Esophagus (tissue), 2 donors: ENCODE results near the gene ABHD16A. TPM values are rescaled to one million over a fixed set of nuclear protein-coding genes. Genes with fewer than 3 reads are reported as not detected.

ENCODE experiments used
- H3K27ac ChIP-seq, 2 donors: one replicate each; pipeline ENCODE4 v1.5.1; 2013; ENCODE audit warnings: low read depth in 2 of 2, mild to moderate bottlenecking in 2 of 2, inconsistent platforms in 1 of 2, low read length in 1 of 2, moderate library complexity in 1 of 2
- H3K27me3 ChIP-seq, 2 donors: one replicate each; pipeline ENCODE4 v1.6.1; 2013; ENCODE audit warnings: low read length in 2 of 2, control low read depth in 1 of 2, mild to moderate bottlenecking in 1 of 2; ENCODE audit not compliant: insufficient read depth in 2 of 2, control insufficient read depth in 1 of 2
- H3K36me3 ChIP-seq, 2 donors: one replicate each; pipeline ENCODE4 v1.6.1; 2013; ENCODE audit warnings: low read length in 1 of 2; ENCODE audit not compliant: control insufficient read depth in 2 of 2, insufficient read depth in 2 of 2
- H3K4me1 ChIP-seq, 2 donors: one replicate each; pipeline ENCODE4 v1.6.1; 2013; ENCODE audit warnings: low read length in 1 of 2; ENCODE audit not compliant: control insufficient read depth in 2 of 2, insufficient read depth in 2 of 2
- H3K4me3 ChIP-seq, 2 donors: one replicate each; pipeline ENCODE4 v1.5.1; 2013; ENCODE audit warnings: low read length in 2 of 2, mild to moderate bottlenecking in 2 of 2, low read depth in 1 of 2, moderate library complexity in 1 of 2
- H3K9me3 ChIP-seq, 2 donors: one replicate each; pipeline ENCODE4 v1.6.1; 2013; ENCODE audit warnings: mild to moderate bottlenecking in 2 of 2, low read depth in 1 of 2, low read length in 1 of 2, moderate library complexity in 1 of 2; ENCODE audit not compliant: control insufficient read depth in 2 of 2, insufficient read depth in 1 of 2
- WGBS, 2 donors: extraction: QIAGEN DNeasy Blood & Tissue Kit; methylation state at CpG; one replicate each; pipeline ENCODE4 v1.1.7; 2013; 5-methylcytosine and 5-hydroxymethylcytosine counted together
- polyA plus RNA-seq, 2 donors: library from polyadenylated mRNA; stranded (reverse); fragments of 200-250 nt; gene quantifications; one replicate each; pipeline ENCODE4 v1.2.3, GENCODE V29; 2013
- donor health status: healthy with polysubstance abuse.
- donor health status: Bipolar disorder and iron deficiency.

The ABHD16A gene
- polyA plus RNA-seq, 2 donors: 30.0 to 40.1 TPM

DNA sequence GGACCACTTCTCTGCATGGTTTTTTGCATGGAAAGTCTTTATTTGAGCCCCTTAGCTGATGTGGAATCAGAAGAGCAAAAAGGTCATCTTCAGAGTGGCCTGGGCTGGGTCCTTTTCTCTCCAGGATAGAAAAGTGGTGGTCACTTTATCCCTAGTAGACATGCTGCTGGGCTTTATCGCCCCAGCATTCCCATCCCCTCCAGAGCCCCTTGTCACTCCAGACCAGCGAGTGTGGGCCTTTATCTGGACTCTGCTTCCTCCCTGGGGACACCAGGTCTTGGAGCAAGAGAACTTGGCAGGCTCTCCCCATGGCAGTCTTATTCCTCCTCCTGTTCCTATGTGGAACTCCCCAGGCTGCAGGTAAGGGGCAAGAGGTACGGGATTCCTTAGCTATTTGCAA is 3.5 kb upstream of the ABHD16A start, which contains the start of gene LY6G6F:
TSS of gene LY6G6F (plus strand) at position 268 of the 400 bp plus-strand sequence. CDS start at position 309, 41 bp downstream.
- H3K27ac ChIP-seq: no peak within 1 kb of the TSS
- WGBS, 2 donors: 60 to 62% methylated on average over 3 of the region's 3 CpGs

GRCh38 chr6:31705931-31706330 is 2.8 kb upstream of the ABHD16A start:
- peaks cover 6 to 7% of the 10 kb centered on the region in 2 donors for H3K4me1 ChIP-seq
- H3K9me3 ChIP-seq: no peaks in the 10 kb centered on the region
- no peak overlapping the region for H3K4me3 ChIP-seq
- H3K27ac ChIP-seq: no peak overlapping the region
- peaks cover 0 to under 1% of the 10 kb centered on the region in 2 donors for H3K36me3 ChIP-seq
- WGBS, 2 donors: 88 to 89% methylated on average over 6 of the region's 6 CpGs
- no peaks in the 10 kb centered on the region for H3K27me3 ChIP-seq

More for the DNA sequence above, 3.5 kb upstream of the ABHD16A start, which contains the start of gene LY6G6F:
- no peak within 1 kb of the TSS for H3K4me3 ChIP-seq
- H3K27me3 ChIP-seq: no peaks in the 10 kb centered on the region
- peaks cover 5 to 7% of the 10 kb centered on the region in 2 donors for H3K4me1 ChIP-seq
- no peaks in the 10 kb centered on the region for H3K36me3 ChIP-seq
- no peaks in the 10 kb centered on the region for H3K9me3 ChIP-seq

DNA sequence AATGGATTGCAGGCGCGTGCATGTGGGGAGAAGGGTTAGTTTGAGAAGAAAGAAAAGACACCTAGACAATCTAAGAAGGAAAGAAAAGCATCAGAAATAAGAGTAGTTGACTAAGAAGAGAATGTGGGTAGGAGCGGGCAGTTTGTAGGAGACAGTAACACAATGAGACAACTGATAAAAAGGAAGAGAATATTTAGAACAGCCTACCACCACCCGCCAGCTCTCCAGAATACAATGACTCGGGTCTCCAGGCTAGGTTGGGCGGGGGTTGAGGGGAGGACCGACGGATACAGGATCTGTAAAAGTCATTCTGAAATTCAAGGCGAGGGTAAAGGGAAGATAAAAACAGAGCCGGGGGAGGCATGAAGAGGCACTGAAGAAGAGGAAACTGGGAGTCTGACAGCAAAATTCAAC is 712 bp downstream of the ABHD16A start:
- WGBS, 2 donors: 0 to 1% methylated on average over 10 of the region's 10 CpGs
- Histone ChIP-seq H3K27ac (peak overlapping the region; percentile 100), H3K27me3 (no peaks in the 10 kb centered on the region), H3K36me3 (peaks cover 0 to 7% of the 10 kb centered on the region in 2 donors), H3K9me3 (no peaks in the 10 kb centered on the region), H3K4me3 (peak overlapping the region; percentile 84 to 93), H3K4me1 (peaks cover 6 to 7% of the 10 kb centered on the region in 2 donors)

DNA sequence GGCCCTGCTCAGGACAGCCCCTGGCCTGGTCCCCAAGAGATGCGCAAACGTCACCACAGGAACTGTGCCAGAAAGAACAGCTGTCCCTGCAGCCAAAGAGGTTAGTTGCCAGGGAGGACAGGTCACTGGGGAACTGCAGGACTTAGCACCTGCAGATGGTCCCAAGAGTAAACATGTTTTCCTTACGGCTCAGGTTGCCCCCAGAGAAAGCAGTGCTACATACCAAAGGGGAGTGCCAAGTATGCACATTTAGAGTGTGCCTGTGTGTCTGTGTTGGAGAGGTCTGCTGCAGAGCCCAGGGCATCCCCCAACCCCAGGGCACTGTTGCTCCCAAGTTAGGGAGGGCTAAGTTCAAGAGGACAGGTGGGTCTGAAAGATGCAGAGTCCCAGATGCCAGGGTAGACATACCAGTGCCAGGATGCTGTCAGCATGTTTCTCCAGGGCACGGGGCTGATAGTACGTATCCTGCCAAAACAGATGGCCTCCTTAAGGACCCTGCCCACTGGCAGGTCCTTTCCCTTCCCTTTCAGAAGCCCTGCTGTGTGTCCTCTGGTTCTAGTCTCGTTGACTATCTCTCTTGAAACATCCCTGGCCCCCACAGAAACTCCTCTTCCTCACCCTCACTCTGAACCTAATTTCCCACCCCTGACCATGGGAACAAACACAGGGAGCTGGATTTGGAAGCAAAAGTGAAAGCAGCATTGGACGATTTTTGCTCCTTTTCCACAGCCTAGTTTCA is 1.3 kb downstream of the ABHD16A start:
- peak overlapping the region; percentile 43 to 100 for H3K27ac ChIP-seq
- H3K9me3 ChIP-seq: no peaks in the 10 kb centered on the region

GRCh38 chr6:31700740-31701401 is 2.3 kb downstream of the ABHD16A start:
- Histone ChIP-seq H3K9me3 (no peaks in the 10 kb centered on the region), H3K27ac (no peak overlapping the region), H3K27me3 (no peaks in the 10 kb centered on the region), H3K4me1 (peaks cover 6 to 7% of the 10 kb centered on the region in 2 donors), H3K4me3 (no peak overlapping the region), H3K36me3 (peaks cover 3 to 13% of the 10 kb centered on the region in 2 donors)
- 81 to 85% methylated on average over 5 of the region's 5 CpGs for WGBS, 2 donors

More for the DNA sequence above, 1.3 kb downstream of the ABHD16A start:
- WGBS, 2 donors: 22 to 24% methylated on average over 7 of the region's 7 CpGs
- H3K4me3 ChIP-seq: peak overlapping the region; percentile 84 to 93
- H3K27me3 ChIP-seq: no peaks in the 10 kb centered on the region
- H3K36me3 ChIP-seq: peaks cover 0 to 10% of the 10 kb centered on the region in 2 donors
- H3K4me1 ChIP-seq: peaks cover 6 to 7% of the 10 kb centered on the region in 2 donors

- Histone ChIP-seq H3K36me3 (peaks cover 6 to 34% of the 10 kb centered on the region in 2 donors), H3K9me3 (no peaks in the 10 kb centered on the region), H3K4me3 (no peak overlapping the region), H3K27ac (peak overlapping the region in 1 of 2 donors; percentile 40), H3K27me3 (no peaks in the 10 kb centered on the region), H3K4me1 (peaks cover 6 to 7% of the 10 kb centered on the region in 2 donors)
- 31 to 44% methylated on average over 3 of the region's 3 CpGs for WGBS, 2 donors
Observed at GRCh38 chr6:31697555-31697954, 5.6 kb downstream of the ABHD16A start.

GRCh38 chr6:31693535-31693934 is 9.6 kb downstream of the ABHD16A start:
- whole genome bisulfite sequencing, 2 donors: 86 to 90% methylated on average over 6 of the region's 6 CpGs
- Histone ChIP-seq H3K27me3 (no peaks in the 10 kb centered on the region), H3K4me1 (no peaks in the 10 kb centered on the region), H3K36me3 (peaks cover 18 to 56% of the 10 kb centered on the region in 2 donors), H3K27ac (no peak overlapping the region), H3K4me3 (no peak overlapping the region), H3K9me3 (no peaks in the 10 kb centered on the region)

DNA sequence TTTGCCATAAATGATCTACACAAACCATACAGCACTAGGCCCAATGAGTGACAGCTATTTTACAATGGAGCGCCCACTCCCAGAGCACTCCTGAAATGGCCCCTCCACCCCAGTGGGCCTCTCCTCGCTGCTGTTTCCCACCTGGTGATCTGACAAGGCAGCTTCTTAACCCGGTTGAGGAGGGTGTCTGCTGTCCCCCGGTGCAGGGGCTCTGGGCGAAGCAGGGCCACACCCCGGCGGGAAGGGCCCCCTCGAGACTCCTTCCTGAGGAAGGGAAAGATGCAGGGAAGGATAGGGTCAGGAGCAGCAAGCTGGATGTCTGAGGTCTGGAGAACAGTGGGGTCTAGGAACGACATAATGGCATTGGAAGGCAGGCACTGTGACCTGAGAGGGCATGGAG is 10.2 kb downstream of the ABHD16A start:
- Histone ChIP-seq H3K9me3 (no peaks in the 10 kb centered on the region), H3K4me3 (no peak overlapping the region), H3K36me3 (peaks cover 22 to 63% of the 10 kb centered on the region in 2 donors), H3K4me1 (no peaks in the 10 kb centered on the region), H3K27me3 (no peaks in the 10 kb centered on the region), H3K27ac (no peak overlapping the region)
- 91% methylated on average over 9 of the region's 9 CpGs for WGBS, 2 donors

DNA sequence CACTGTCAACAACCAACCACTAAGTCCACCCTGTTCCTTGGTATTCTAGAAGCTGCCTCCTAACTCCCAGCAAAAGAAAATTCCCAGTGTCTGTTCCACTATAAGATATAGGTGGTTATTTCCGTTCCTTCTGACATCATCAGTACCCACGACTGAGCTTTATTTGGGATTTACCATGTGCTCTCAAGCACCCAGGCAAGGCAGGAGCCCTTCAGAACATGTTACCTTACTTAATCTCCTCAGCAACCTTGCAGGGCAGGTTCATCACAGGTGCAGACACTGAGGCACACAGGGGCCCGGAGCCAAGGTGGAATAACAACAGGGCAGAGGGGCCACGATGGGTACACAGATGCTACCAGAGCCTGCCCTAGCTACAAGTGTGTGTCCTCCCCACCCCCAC is 10.8 kb downstream of the ABHD16A start:
- H3K27me3 ChIP-seq: no peaks in the 10 kb centered on the region
- 81 to 85% methylated on average over 4 of the region's 4 CpGs for WGBS, 2 donors
- H3K4me1 ChIP-seq: no peaks in the 10 kb centered on the region
- no peak overlapping the region for H3K4me3 ChIP-seq
- H3K36me3 ChIP-seq: peaks cover 27 to 67% of the 10 kb centered on the region in 2 donors
- H3K9me3 ChIP-seq: no peaks in the 10 kb centered on the region
- H3K27ac ChIP-seq: no peak overlapping the region
